IMR-90 (cell line): ENCODE data around the gene TPM2. TPM values are rescaled to one million over a fixed set of nuclear protein-coding genes. Genes with fewer than 3 reads are reported as not detected.

Experiments used
- ATAC-seq: fragments of 200-7000 bp; cut with Tn5 transposase; 2 replicates; pipeline ENCODE4 v1.9.1; 2020; ENCODE audit warnings: low read depth, mild to moderate bottlenecking, moderate library complexity
- BruUV-seq: library from RNA; stranded (reverse); fragments of 400-500 nt; replicated peaks from 2 replicates; lab custom pipeline; 2021; lab: Mats Ljungman, UMichigan
- CTCF ChIA-PET: fragments of 300-600 bp; formaldehyde crosslinking; extraction: SDS; loops from one replicate; lab custom pipeline; 2021; ENCODE audit warnings: antibody characterized with exemption; lab: Yijun Ruan, JAX
- POLR2A ChIA-PET: fragments of 300-600 bp; sonication (Branson Sonifier 250); formaldehyde crosslinking; loops from one replicate; lab custom pipeline; 2022; ENCODE audit warnings: antibody characterized with exemption; ENCODE audit not compliant: unreplicated experiment; lab: Charles Lee
- DNase-seq: peaks from one replicate; pipeline ENCODE4 v3.0.0; 2013
- H2AFZ ChIP-seq: replicated peaks from 2 replicates; pipeline ENCODE3; 2013; ENCODE audit warnings: low read length, mild to moderate bottlenecking; ENCODE audit not compliant: poor library complexity
- H2AK5ac ChIP-seq: 2 replicates; pipeline ENCODE4 v1.6.1; 2013; ENCODE audit warnings: low read depth, low read length, inconsistent platforms
- H2AK9ac ChIP-seq: replicated peaks from 2 replicates; pipeline ENCODE3; 2013; ENCODE audit warnings: mild to moderate bottlenecking, low read depth, low read length, moderate library complexity; ENCODE audit not compliant: poor library complexity
- H2BK120ac ChIP-seq: 2 replicates; pipeline ENCODE4 v1.6.1; 2013; ENCODE audit warnings: low read depth, low read length, inconsistent platforms
- H2BK15ac ChIP-seq: 3 replicates; pipeline ENCODE4 v1.6.1; 2013; ENCODE audit warnings: low read depth, low read length, inconsistent platforms
- H2BK20ac ChIP-seq: 2 replicates; pipeline ENCODE4 v1.6.1; 2013; ENCODE audit warnings: low read depth, mild to moderate bottlenecking, inconsistent platforms, low read length, moderate library complexity
- H2BK5ac ChIP-seq: 2 replicates; pipeline ENCODE4 v1.6.1; 2013; ENCODE audit warnings: mild to moderate bottlenecking, low read depth, low read length, inconsistent platforms; ENCODE audit not compliant: poor library complexity, severe bottlenecking
- H3K14ac ChIP-seq: replicated peaks from 2 replicates; pipeline ENCODE4 v1.6.1; 2013; ENCODE audit warnings: low read depth, low read length, inconsistent platforms
- H3K18ac ChIP-seq: 2 replicates; pipeline ENCODE4 v1.6.1; 2013; ENCODE audit warnings: low read depth, low read length, control low read depth
- H3K23ac ChIP-seq: 2 replicates; pipeline ENCODE4 v1.6.1; 2013; ENCODE audit warnings: low read depth, low read length, inconsistent platforms
- H3K27ac ChIP-seq: 2 replicates; pipeline ENCODE4 v1.5.1; 2013; ENCODE audit warnings: mild to moderate bottlenecking, control low read depth, low read length; ENCODE audit not compliant: insufficient read depth
- H3K27me3 ChIP-seq: 2 replicates; pipeline ENCODE4 v1.6.1; 2013; ENCODE audit warnings: low read length; ENCODE audit not compliant: control insufficient read depth, insufficient read depth
- H3K36me3 ChIP-seq: 2 replicates; pipeline ENCODE4 v1.6.1; 2013; ENCODE audit warnings: low read length, mixed read lengths; ENCODE audit not compliant: control insufficient read depth, insufficient read depth
- H3K4ac ChIP-seq: 2 replicates; pipeline ENCODE4 v1.6.1; 2013; ENCODE audit warnings: low read depth, low read length, inconsistent platforms
- H3K4me1 ChIP-seq: 2 replicates; pipeline ENCODE4 v1.6.1; 2013; ENCODE audit warnings: low read length, mixed read lengths; ENCODE audit not compliant: control insufficient read depth, insufficient read depth
- H3K4me2 ChIP-seq: 2 replicates; pipeline ENCODE4 v1.6.1; 2013; ENCODE audit warnings: low read depth, mild to moderate bottlenecking, control low read depth, low read length, moderate library complexity
- H3K4me3 ChIP-seq: 2 replicates; pipeline ENCODE4 v1.5.1; 2013; ENCODE audit warnings: low read depth, mild to moderate bottlenecking, control low read depth, low read length, moderate library complexity; ENCODE audit not compliant: insufficient read depth
- H3K56ac ChIP-seq: 2 replicates; pipeline ENCODE4 v1.6.1; 2013; ENCODE audit warnings: low read length, inconsistent platforms; ENCODE audit not compliant: insufficient read depth; ENCODE audit errors: extremely low read depth
- H3K79me1 ChIP-seq, 2 experiments: 2 replicates each; pipeline ENCODE4 v1.6.1; 2013; ENCODE audit warnings: low read length in 2 of 2, inconsistent platforms in 1 of 2, low read depth in 1 of 2
- H3K9ac ChIP-seq: 2 replicates; pipeline ENCODE4 v1.6.1; 2013; ENCODE audit warnings: low read depth, low read length, control low read depth
- H3K9me1 ChIP-seq: 2 replicates; pipeline ENCODE4 v1.6.1; 2013; ENCODE audit warnings: low read length, inconsistent platforms; ENCODE audit not compliant: insufficient read depth
- H3K9me3 ChIP-seq: 2 replicates; pipeline ENCODE4 v1.6.1; 2013; ENCODE audit warnings: low read length; ENCODE audit not compliant: control insufficient read depth, insufficient read depth
- H4K20me1 ChIP-seq: 2 replicates; pipeline ENCODE4 v1.6.1; 2013; ENCODE audit warnings: low read length, inconsistent platforms; ENCODE audit not compliant: insufficient read depth
- H4K5ac ChIP-seq: 2 replicates; pipeline ENCODE4 v1.6.1; 2013; ENCODE audit warnings: mild to moderate bottlenecking, low read depth, low read length, control low read depth
- H4K8ac ChIP-seq, 2 experiments: 2 replicates each; pipeline ENCODE4 v1.6.1; 2013; ENCODE audit warnings: low read depth in 2 of 2, low read length in 2 of 2, control low read depth in 1 of 2, inconsistent platforms in 1 of 2
- H4K91ac ChIP-seq: 2 replicates; pipeline ENCODE4 v1.6.1; 2013; ENCODE audit warnings: low read depth, low read length, inconsistent platforms; ENCODE audit not compliant: insufficient read depth
- CHD1 ChIP-seq: IDR thresholded peaks from 2 replicates; pipeline ENCODE4 v1.6.1; 2012; ENCODE audit warnings: low read depth, low read length, improper control_type of control experiment
- MXI1 ChIP-seq: IDR thresholded peaks from 2 replicates; pipeline ENCODE4 v1.6.1; 2012; ENCODE audit warnings: low read depth, mild to moderate bottlenecking, low read length, moderate library complexity, borderline replicate concordance
- USF2 ChIP-seq: fragments of 150-350 bp; IDR thresholded peaks from 2 replicates; pipeline ENCODE4 v1.6.1; 2017; ENCODE audit warnings: mild to moderate bottlenecking, antibody characterized with exemption, low read length, low read depth
- WGBS, 2 experiments: methylation state at CpG; one replicate each; pipeline versions ENCODE4 v1.1.5 to v1.1.7; 2013; ENCODE audit warnings: missing lambda C conversion rate in 2 of 2; ENCODE audit not compliant: insufficient read length in 1 of 2; ENCODE audit errors: extremely low coverage in 2 of 2; 5-methylcytosine and 5-hydroxymethylcytosine counted together
- dilution Hi-C: fragments of 300-500 bp; cut with HindIII; formaldehyde crosslinking; loops from one replicate; pipeline ENCODE4 v1.14.3; 2018; ENCODE audit warnings: low sequenced_read_pairs; ENCODE audit not compliant: unreplicated experiment
- in situ Hi-C: fragments of 300-500 bp; cut with MboI; formaldehyde crosslinking; loops from 3 replicates; pipeline ENCODE4 v1.14.3; 2019; ENCODE audit warnings: low sequenced_read_pairs, inconsistent platforms, mixed read lengths
- intact Hi-C: fragments of 100-400 bp; cut with micrococcal nuclease; formaldehyde crosslinking; loops from 2 replicates; pipeline ENCODE4 v1.10.0; 2022
- polyA plus RNA-seq, 3 experiments: library from polyadenylated mRNA; depleted of rRNA; stranded (reverse); fragments of >200 nt; gene quantifications; 2 replicates each; pipeline ENCODE4 v1.2.3, GENCODE V29; 2012; ENCODE audit warnings: low replicate concordance in 1 of 3
- total RNA-seq: library from RNA; depleted of rRNA; stranded (reverse); fragments of >200 nt; gene quantifications from 2 replicates; pipeline ENCODE4 v1.2.3, GENCODE V29; 2012
- TF ChIP-seq, protein P1 (sequence below): conservative IDR thresholded peaks from 2 replicates; pipeline ENCODE4 v1.5.1; 2012; ENCODE audit warnings: mild to moderate bottlenecking, low read depth, low read length, improper control_type of control experiment

Gene TPM2
- total and polyA plus RNA-seq, 2 of the 4 experiments (the other 2 are of a cell fraction) = 960 to 2,500 TPM

DNA sequence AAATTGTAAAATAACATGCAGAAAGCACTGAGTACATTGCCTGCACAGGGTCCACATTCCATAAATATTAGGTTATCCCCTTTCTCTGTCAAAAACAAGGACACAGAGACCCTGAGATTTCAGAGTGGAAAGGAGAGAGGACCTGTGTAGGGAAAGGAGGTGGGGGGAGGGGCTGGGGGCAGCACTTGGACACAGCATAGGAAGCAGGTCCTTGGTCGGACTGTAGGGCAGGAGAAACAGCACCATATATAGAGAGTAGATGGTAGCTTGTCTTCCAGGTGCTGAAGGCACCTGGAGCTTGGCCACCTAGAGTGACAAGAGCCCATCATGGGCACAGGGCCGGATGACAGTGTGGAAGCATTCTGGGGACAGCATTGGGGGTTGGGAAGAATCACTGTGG is 2.4 kb downstream of the TPM2 start:
- no peaks in the 10 kb centered on the region for H3K9me3 ChIP-seq
- DNase-seq (no peak), ATAC-seq (no peak)
- in situ Hi-C loops = no loop called here
- H3K4me1 ChIP-seq = peaks cover 45% of the 10 kb centered on the region
- peaks cover 33% of the 10 kb centered on the region for H3K9me1 ChIP-seq
- peaks cover 57% of the 10 kb centered on the region for H3K36me3 ChIP-seq
- H2AK5ac ChIP-seq = peak overlapping the region; percentile 13; the same call in 1 of the 2 replicates
- peak overlapping the region; percentile 98 for H2BK5ac ChIP-seq
- H3K27ac ChIP-seq = peak overlapping the region; percentile 90
- no peak overlapping the region for H2BK15ac ChIP-seq
- ChIA-PET POLR2A (interaction anchor here (0.5 to 3.8 kb wide), 5 partner anchors 9 to 198 kb away, joined by 5 to 14 read pairs (median 10); partner anchors contain the start of genes CCDC107, RMRP and RUSC2), CTCF (no interaction called here)
- intact Hi-C loops = loop anchor here (10.0 kb wide), 1 partner anchor 83 kb away; the partner anchor contains the start of gene TESK1
- no peak overlapping the region for H3K18ac ChIP-seq
- peak overlapping the region; percentile 61; the same call in 1 of the 2 replicates for H3K56ac ChIP-seq
- H2AFZ ChIP-seq = no peak overlapping the region
- TF ChIP-seq USF2 (no peak), CHD1 (no peak), MXI1 (no peak)
- TF ChIP-seq, protein P1, sequence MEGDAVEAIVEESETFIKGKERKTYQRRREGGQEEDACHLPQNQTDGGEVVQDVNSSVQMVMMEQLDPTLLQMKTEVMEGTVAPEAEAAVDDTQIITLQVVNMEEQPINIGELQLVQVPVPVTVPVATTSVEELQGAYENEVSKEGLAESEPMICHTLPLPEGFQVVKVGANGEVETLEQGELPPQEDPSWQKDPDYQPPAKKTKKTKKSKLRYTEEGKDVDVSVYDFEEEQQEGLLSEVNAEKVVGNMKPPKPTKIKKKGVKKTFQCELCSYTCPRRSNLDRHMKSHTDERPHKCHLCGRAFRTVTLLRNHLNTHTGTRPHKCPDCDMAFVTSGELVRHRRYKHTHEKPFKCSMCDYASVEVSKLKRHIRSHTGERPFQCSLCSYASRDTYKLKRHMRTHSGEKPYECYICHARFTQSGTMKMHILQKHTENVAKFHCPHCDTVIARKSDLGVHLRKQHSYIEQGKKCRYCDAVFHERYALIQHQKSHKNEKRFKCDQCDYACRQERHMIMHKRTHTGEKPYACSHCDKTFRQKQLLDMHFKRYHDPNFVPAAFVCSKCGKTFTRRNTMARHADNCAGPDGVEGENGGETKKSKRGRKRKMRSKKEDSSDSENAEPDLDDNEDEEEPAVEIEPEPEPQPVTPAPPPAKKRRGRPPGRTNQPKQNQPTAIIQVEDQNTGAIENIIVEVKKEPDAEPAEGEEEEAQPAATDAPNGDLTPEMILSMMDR = no peak
- H4K8ac ChIP-seq = no peak overlapping the region
- peaks cover 13 to 84% of the 10 kb centered on the region in 2 experiments for H3K79me1 ChIP-seq
- H3K9ac ChIP-seq = peak overlapping the region; percentile 98
- peak overlapping the region; percentile 100 for H3K14ac ChIP-seq
- peak overlapping the region; percentile 92 for H3K23ac ChIP-seq
- H3K4ac ChIP-seq = peak overlapping the region; percentile 13; the same call in 1 of the 2 replicates
- no peak overlapping the region for H4K91ac ChIP-seq
- H3K4me2 ChIP-seq = peak overlapping the region; percentile 97
- H2BK120ac ChIP-seq = no peak overlapping the region
- peaks cover 74% of the 10 kb centered on the region for H4K20me1 ChIP-seq
- no peak overlapping the region for H4K5ac ChIP-seq
- WGBS, 2 experiments = no CpG with 5 or more reads among the region's 2 CpGs
- H3K27me3 ChIP-seq = no peaks in the 10 kb centered on the region
- peak overlapping the region; percentile 67 for H2AK9ac ChIP-seq
- dilution Hi-C loops = no loop called here
- no TSS peak for BruUV-seq
- H2BK20ac ChIP-seq = no peak overlapping the region
- peak overlapping the region; percentile 83 for H3K4me3 ChIP-seq
